ENCODE data around the gene HKDC1.
"Not testable (repeated sequence)": the region's sequence is repeated elsewhere in the genome, so short reads cannot be mapped to it uniquely, and the experiment has no call there.

Gene HKDC1

GRCh38 chr10:69247313-69247710, 27.2 kb downstream of the HKDC1 start:
- H3K9me3 ChIP-seq (ENCODE audit: insufficient read depth, low read depth, low read length) = no peaks in the 10 kb centered on the region
- H3K4me3 ChIP-seq (ENCODE audit: low read length) = no peak overlapping the region
- no peak overlapping the region for H3K9ac ChIP-seq (ENCODE audit: low read depth, low read length)
- H3K4me1 ChIP-seq (ENCODE audit: insufficient read depth, low read length) = no peaks in the 10 kb centered on the region
- no peaks in the 10 kb centered on the region for H3K36me3 ChIP-seq (ENCODE audit: insufficient read depth, low read depth, low read length)
- H3K27me3 ChIP-seq (ENCODE audit: insufficient read depth, low read length) = no peaks in the 10 kb centered on the region
- no peak overlapping the region for H3K27ac ChIP-seq (ENCODE audit: low read length)

GRCh38 chr10:69248117-69248730, 28.1 kb downstream of the HKDC1 start:
- no peak overlapping the region for H3K4me3 ChIP-seq (ENCODE audit: low read length)
- H3K9ac ChIP-seq (ENCODE audit: low read depth, low read length) = no peak overlapping the region
- no peaks in the 10 kb centered on the region for H3K27me3 ChIP-seq (ENCODE audit: insufficient read depth, low read length)
- H3K9me3 ChIP-seq (ENCODE audit: insufficient read depth, low read depth, low read length) = no peaks in the 10 kb centered on the region
- H3K27ac ChIP-seq (ENCODE audit: low read length) = no peak overlapping the region
- H3K4me1 ChIP-seq (ENCODE audit: insufficient read depth, low read length) = no peaks in the 10 kb centered on the region
- H3K36me3 ChIP-seq (ENCODE audit: insufficient read depth, low read depth, low read length) = no peaks in the 10 kb centered on the region

- Histone ChIP-seq H3K36me3 (ENCODE audit: insufficient read depth, low read depth, low read length) (no peaks in the 10 kb centered on the region), H3K27ac (ENCODE audit: low read length) (no peak overlapping the region), H3K9me3 (ENCODE audit: insufficient read depth, low read depth, low read length) (no peaks in the 10 kb centered on the region), H3K4me3 (ENCODE audit: low read length) (no peak overlapping the region), H3K27me3 (ENCODE audit: insufficient read depth, low read length) (no peaks in the 10 kb centered on the region), H3K4me1 (ENCODE audit: insufficient read depth, low read length) (no peaks in the 10 kb centered on the region), H3K9ac (ENCODE audit: low read depth, low read length) (no peak overlapping the region)
Observed at GRCh38 chr10:69250041-69250440, 29.9 kb downstream of the HKDC1 start.

- H3K27ac ChIP-seq (ENCODE audit: low read length); H3K4me3 ChIP-seq (ENCODE audit: low read length); H3K9ac ChIP-seq (ENCODE audit: low read depth, low read length); H3K36me3 ChIP-seq (ENCODE audit: insufficient read depth, low read depth, low read length); H3K27me3 ChIP-seq (ENCODE audit: insufficient read depth, low read length); H3K4me1 ChIP-seq (ENCODE audit: insufficient read depth, low read length); H3K9me3 ChIP-seq (ENCODE audit: insufficient read depth, low read depth, low read length): not testable (repeated sequence)
Observed at GRCh38 chr10:69251417-69251816, 31.3 kb downstream of the HKDC1 start.

- H3K4me3 ChIP-seq (ENCODE audit: low read length) = no peak overlapping the region
- no peak overlapping the region for H3K27ac ChIP-seq (ENCODE audit: low read length)
- no peaks in the 10 kb centered on the region for H3K27me3 ChIP-seq (ENCODE audit: insufficient read depth, low read length)
- no peaks in the 10 kb centered on the region for H3K4me1 ChIP-seq (ENCODE audit: insufficient read depth, low read length)
- H3K9ac ChIP-seq (ENCODE audit: low read depth, low read length) = no peak overlapping the region
- no peaks in the 10 kb centered on the region for H3K9me3 ChIP-seq (ENCODE audit: insufficient read depth, low read depth, low read length)
- no peaks in the 10 kb centered on the region for H3K36me3 ChIP-seq (ENCODE audit: insufficient read depth, low read depth, low read length)
Observed at GRCh38 chr10:69253171-69253570, 33.0 kb downstream of the HKDC1 start.

- Histone ChIP-seq H3K9me3 (ENCODE audit: insufficient read depth, low read depth, low read length) (no peaks in the 10 kb centered on the region), H3K27ac (ENCODE audit: low read length) (no peak overlapping the region), H3K27me3 (ENCODE audit: insufficient read depth, low read length) (no peaks in the 10 kb centered on the region), H3K36me3 (ENCODE audit: insufficient read depth, low read depth, low read length) (no peaks in the 10 kb centered on the region), H3K4me1 (ENCODE audit: insufficient read depth, low read length) (no peaks in the 10 kb centered on the region), H3K9ac (ENCODE audit: low read depth, low read length) (no peak overlapping the region), H3K4me3 (ENCODE audit: low read length) (no peak overlapping the region)
Observed at GRCh38 chr10:69254877-69255276, 34.7 kb downstream of the HKDC1 start.

GRCh38 chr10:69259547-69260243, 39.6 kb downstream of the HKDC1 start:
- Histone ChIP-seq H3K27ac (ENCODE audit: low read length) (no peak overlapping the region), H3K9ac (ENCODE audit: low read depth, low read length) (no peak overlapping the region), H3K36me3 (ENCODE audit: insufficient read depth, low read depth, low read length) (no peaks in the 10 kb centered on the region), H3K4me3 (ENCODE audit: low read length) (no peak overlapping the region), H3K4me1 (ENCODE audit: insufficient read depth, low read length) (no peaks in the 10 kb centered on the region), H3K9me3 (ENCODE audit: insufficient read depth, low read depth, low read length) (no peaks in the 10 kb centered on the region), H3K27me3 (ENCODE audit: insufficient read depth, low read length) (no peaks in the 10 kb centered on the region)

GRCh38 chr10:69261184-69261583, 41.1 kb downstream of the HKDC1 start:
- H3K9me3 ChIP-seq (ENCODE audit: insufficient read depth, low read depth, low read length) = no peaks in the 10 kb centered on the region
- no peaks in the 10 kb centered on the region for H3K4me1 ChIP-seq (ENCODE audit: insufficient read depth, low read length)
- no peak overlapping the region for H3K4me3 ChIP-seq (ENCODE audit: low read length)
- H3K27ac ChIP-seq (ENCODE audit: low read length) = no peak overlapping the region
- no peak overlapping the region for H3K9ac ChIP-seq (ENCODE audit: low read depth, low read length)
- H3K27me3 ChIP-seq (ENCODE audit: insufficient read depth, low read length) = no peaks in the 10 kb centered on the region
- no peaks in the 10 kb centered on the region for H3K36me3 ChIP-seq (ENCODE audit: insufficient read depth, low read depth, low read length)

- H3K4me1 ChIP-seq (ENCODE audit: insufficient read depth, low read length) = no peaks in the 10 kb centered on the region
- H3K36me3 ChIP-seq (ENCODE audit: insufficient read depth, low read depth, low read length) = no peaks in the 10 kb centered on the region
- H3K9ac ChIP-seq (ENCODE audit: low read depth, low read length) = no peak overlapping the region
- no peak overlapping the region for H3K4me3 ChIP-seq (ENCODE audit: low read length)
- H3K27ac ChIP-seq (ENCODE audit: low read length) = no peak overlapping the region
- no peaks in the 10 kb centered on the region for H3K9me3 ChIP-seq (ENCODE audit: insufficient read depth, low read depth, low read length)
- H3K27me3 ChIP-seq (ENCODE audit: insufficient read depth, low read length) = no peaks in the 10 kb centered on the region
Observed at GRCh38 chr10:69262292-69262751, 42.2 kb downstream of the HKDC1 start.

- Histone ChIP-seq H3K27me3 (ENCODE audit: insufficient read depth, low read length) (no peaks in the 10 kb centered on the region), H3K27ac (ENCODE audit: low read length) (no peak overlapping the region), H3K4me3 (ENCODE audit: low read length) (no peak overlapping the region), H3K4me1 (ENCODE audit: insufficient read depth, low read length) (no peaks in the 10 kb centered on the region), H3K9me3 (ENCODE audit: insufficient read depth, low read depth, low read length) (no peaks in the 10 kb centered on the region), H3K9ac (ENCODE audit: low read depth, low read length) (no peak overlapping the region), H3K36me3 (ENCODE audit: insufficient read depth, low read depth, low read length) (no peaks in the 10 kb centered on the region)
Observed at GRCh38 chr10:69265521-69265920, 45.4 kb downstream of the HKDC1 start.

GRCh38 chr10:69268761-69269416, 48.8 kb downstream of the HKDC1 start:
- H3K4me1 ChIP-seq (ENCODE audit: insufficient read depth, low read length) = no peaks in the 10 kb centered on the region; the same call in 1 of the 2 replicates
- no peak overlapping the region for H3K27ac ChIP-seq (ENCODE audit: low read length)
- H3K36me3 ChIP-seq (ENCODE audit: insufficient read depth, low read depth, low read length) = no peaks in the 10 kb centered on the region
- H3K9ac ChIP-seq (ENCODE audit: low read depth, low read length) = no peak overlapping the region
- no peaks in the 10 kb centered on the region for H3K27me3 ChIP-seq (ENCODE audit: insufficient read depth, low read length)
- H3K4me3 ChIP-seq (ENCODE audit: low read length) = no peak overlapping the region
- no peaks in the 10 kb centered on the region for H3K9me3 ChIP-seq (ENCODE audit: insufficient read depth, low read depth, low read length)

- Histone ChIP-seq H3K36me3 (ENCODE audit: insufficient read depth, low read depth, low read length) (no peaks in the 10 kb centered on the region), H3K27me3 (ENCODE audit: insufficient read depth, low read length) (no peaks in the 10 kb centered on the region), H3K9ac (ENCODE audit: low read depth, low read length) (no peak overlapping the region), H3K27ac (ENCODE audit: low read length) (no peak overlapping the region), H3K4me1 (ENCODE audit: insufficient read depth, low read length) (no peaks in the 10 kb centered on the region; the same call in 1 of the 2 replicates), H3K4me3 (ENCODE audit: low read length) (no peak overlapping the region), H3K9me3 (ENCODE audit: insufficient read depth, low read depth, low read length) (no peaks in the 10 kb centered on the region)
Observed at GRCh38 chr10:69269761-69270160, 49.6 kb downstream of the HKDC1 start.
